Ovary (tissue), 9 donors: Measurements from ENCODE around the gene PLIN1. TPM values are rescaled to one million over a fixed set of nuclear protein-coding genes. Genes with fewer than 3 reads are reported as not detected.

Experiments
- DNase-seq, 5 donors: peaks; one replicate each; pipeline ENCODE4 v3.0.0-alpha.2; 2019 to 2020
- H3K27ac ChIP-seq, 2 donors: fragments of 200-600 bp; one replicate each; pipeline versions ENCODE4 v1.5.1 to v1.8.0; 2019 to 2022
- H3K27me3 ChIP-seq: fragments of 200-600 bp; one replicate; pipeline ENCODE4 v1.8.0; 2022
- H3K36me3 ChIP-seq: fragments of 200-600 bp; sonication (generic); one replicate; pipeline ENCODE4 v1.5.1; 2019
- H3K4me1 ChIP-seq: one replicate; pipeline ENCODE4 v1.8.1; 2013; ENCODE audit warnings: mild to moderate bottlenecking, moderate library complexity; ENCODE audit not compliant: insufficient read depth
- H3K4me3 ChIP-seq: fragments of 200-600 bp; sonication (generic); one replicate; pipeline ENCODE4 v1.5.1; 2017
- H3K9me3 ChIP-seq, 2 donors: fragments of 200-600 bp in 1 of 2; sonication (generic) in 1 of 2; one replicate each; pipeline versions ENCODE4 v1.5.1 to v1.8.1; 2013 to 2019; ENCODE audit warnings: mild to moderate bottlenecking in 1 of 2, moderate library complexity in 1 of 2
- CTCF ChIP-seq, 3 donors: fragments of 450-650 bp in 2 of 3; fragments of 200-600 bp in 1 of 3; IDR thresholded peaks; one replicate each; pipeline versions ENCODE4 v1.5.1 to v1.8.0; 2016 to 2022; ENCODE audit warnings: antibody characterized with exemption in 3 of 3, mild to moderate bottlenecking in 1 of 3
- EP300 ChIP-seq: sonication (generic); formaldehyde crosslinking; IDR thresholded peaks from one replicate; pipeline ENCODE4 v1.6.1; 2017; ENCODE audit warnings: antibody characterized with exemption
- POLR2A ChIP-seq: fragments of 450-650 bp; IDR thresholded peaks from one replicate; pipeline ENCODE4 v1.6.1; 2017; ENCODE audit warnings: antibody characterized with exemption, mild to moderate bottlenecking, moderate library complexity
- WGBS, 3 donors: extraction: QIAGEN DNeasy Blood & Tissue Kit in 1 of 3; methylation state at CpG; one replicate each; pipeline versions ENCODE4 v1.1.5 to v1.1.7; 2013 to 2017; 5-methylcytosine and 5-hydroxymethylcytosine counted together
- intact Hi-C, 4 donors: fragments of 100-400 bp; cut with DNase I; formaldehyde crosslinking; loops; one replicate each; pipeline versions ENCODE4 v1.11.0 to v1.15.1; 2022 to 2023
- polyA plus RNA-seq, 2 donors: library from polyadenylated mRNA; stranded (reverse); fragments of 200-250 nt in 1 of 2; fragments of 350-450 nt in 1 of 2; fragmentation: Illumina TruSeq in 1 of 2; extraction: RNeasy Lipid Tissue Mini Kit (QIAGEN cat#74804) in 1 of 2; gene quantifications; one replicate each; pipeline ENCODE4 v1.2.3, GENCODE V29; 2013 to 2014
- total RNA-seq, 7 donors: library from RNA; depleted of rRNA in 2 of 7; stranded (reverse); fragments of >200 nt in 2 of 7; fragmentation: NEBNext Ultra II Directional in 3 of 7; extraction: Animal tissue kit (Norgen Biotek cat#: 25700) in 3 of 7; gene quantifications; one replicate each; pipeline versions ENCODE4 v1.1.0 to v1.2.4, GENCODE V29; 2016 to 2023
- donor health status: DM: no; HTN: no; CAD: no; lungs with moderate emphysema.
- donor health status: DM: no; HTN: no; CAD: no.
- donor health status: Bipolar disorder and iron deficiency.
- donor health status: DM: yes; HTN: yes; CAD: no.
- donor health status: DM: no; HTN: no; CAD: no.
- donor health status: DM: yes; HTN: yes; CAD: no.

PLIN1 gene
- total and polyA plus RNA-seq, 9 donors: 0.82 to 5.4 (median 1.2) TPM

GRCh38 chr15:89641053-89641452 lies 38.1 kb downstream of the PLIN1 start:
- Histone ChIP-seq H3K9me3 (no peaks in the 10 kb centered on the region), H3K27ac (no peak overlapping the region), H3K4me1 (no peaks in the 10 kb centered on the region), H3K4me3 (no peak overlapping the region), H3K27me3 (no peaks in the 10 kb centered on the region), H3K36me3 (no peaks in the 10 kb centered on the region)
- no peak for DNase-seq
- intact Hi-C loops: loop anchor here in 1 of 4 donors (10.0 kb wide), 1 partner anchor 104 kb away; no protein-coding TSS in a partner anchor
- TF ChIP-seq POLR2A: no peak
- no peak for TF ChIP-seq CTCF (IDR thresholded peaks at IDR 0.05)
- TF ChIP-seq EP300: no peak
- 81 to 88% (median 87%) methylated on average over 5 of the region's 5 CpGs for WGBS, 3 donors

GRCh38 chr15:89640245-89640644 lies 38.9 kb downstream of the PLIN1 start:
- intact Hi-C loops: loop anchor here in 1 of 4 donors (10.0 kb wide), 1 partner anchor 105 kb away; no protein-coding TSS in a partner anchor
- no peaks in the 10 kb centered on the region for H3K4me1 ChIP-seq
- no peaks in the 10 kb centered on the region for H3K27me3 ChIP-seq
- no peak overlapping the region for H3K27ac ChIP-seq
- DNase-seq: no peak
- TF ChIP-seq CTCF (IDR thresholded peaks at IDR 0.05): no peak
- TF ChIP-seq POLR2A: no peak
- no peak for TF ChIP-seq EP300
- no peaks in the 10 kb centered on the region for H3K36me3 ChIP-seq
- H3K9me3 ChIP-seq: no peaks in the 10 kb centered on the region
- WGBS, 3 donors: 96 to 98% (median 97%) methylated on average over 5 of the region's 5 CpGs
- H3K4me3 ChIP-seq: no peak overlapping the region

GRCh38 chr15:89633585-89633984 lies 45.6 kb downstream of the PLIN1 start:
- no peaks in the 10 kb centered on the region for H3K4me1 ChIP-seq
- no peak overlapping the region for H3K4me3 ChIP-seq
- H3K27me3 ChIP-seq: no peaks in the 10 kb centered on the region
- no peaks in the 10 kb centered on the region for H3K36me3 ChIP-seq
- no peak overlapping the region for H3K27ac ChIP-seq
- TF ChIP-seq CTCF (IDR thresholded peaks at IDR 0.05) (no peak), POLR2A (no peak), EP300 (no peak)
- intact Hi-C loops: no loop called here
- no peaks in the 10 kb centered on the region for H3K9me3 ChIP-seq
- 92 to 94% (median 94%) methylated on average over 23 of the region's 23 CpGs for WGBS, 3 donors
- no peak for DNase-seq

- H3K27me3 ChIP-seq: no peaks in the 10 kb centered on the region
- TF ChIP-seq EP300: no peak
- TF ChIP-seq POLR2A: no peak
- no peak for TF ChIP-seq CTCF (IDR thresholded peaks at IDR 0.05)
- intact Hi-C loops: no loop called here
- H3K36me3 ChIP-seq: no peaks in the 10 kb centered on the region
- WGBS, 3 donors: 93 to 96% (median 94%) methylated on average over 18 of the region's 18 CpGs
- no peak overlapping the region for H3K27ac ChIP-seq
- H3K4me3 ChIP-seq: no peak overlapping the region
- no peak for DNase-seq
- H3K9me3 ChIP-seq: no peaks in the 10 kb centered on the region
- no peaks in the 10 kb centered on the region for H3K4me1 ChIP-seq
Observed at GRCh38 chr15:89632563-89633430, 46.4 kb downstream of the PLIN1 start.
